OCI-LY3 (cell line): Measurements from ENCODE around the gene PRSS22.

Experiments
- CTCF ChIP-seq: fragments of 200-600, 300-600 bp; sonication (generic); IDR thresholded peaks from 2 replicates; pipeline ENCODE4 v1.5.1; 2014; ENCODE audit warnings: antibody characterized with exemption, low read length, low read depth
- EZH2phosphoT487 ChIP-seq: fragments of 200-600 bp; shearing (Covaris generic); IDR thresholded peaks from 2 replicates; pipeline ENCODE4 v1.6.1; 2018; ENCODE audit warnings: antibody characterized with exemption, mixed run types, low read depth

- no peak for TF ChIP-seq CTCF
- no peak for TF ChIP-seq EZH2phosphoT487
Observed at GRCh38 chr16:2882650-2883457, 24.9 kb upstream of the PRSS22 start, which contains the start of gene FLYWCH2.
